Lower leg skin (tissue), 3 donors: ENCODE data around the gene DENND1C.

ENCODE experiments used
- POLR2A ChIP-seq, 2 donors: fragments of 450-650 bp; IDR thresholded peaks; one replicate each; pipeline ENCODE4 v1.6.1; 2016 to 2017; ENCODE audit warnings: antibody characterized with exemption in 2 of 2, mild to moderate bottlenecking in 1 of 2, moderate library complexity in 1 of 2
- TF ChIP-seq, protein P1 (sequence below), 3 donors: fragments of 450-650 bp; IDR thresholded peaks; one replicate each; pipeline ENCODE4 v1.5.1; 2016; ENCODE audit warnings: antibody characterized with exemption in 3 of 3, mild to moderate bottlenecking in 3 of 3, moderate library complexity in 2 of 3

DNA sequence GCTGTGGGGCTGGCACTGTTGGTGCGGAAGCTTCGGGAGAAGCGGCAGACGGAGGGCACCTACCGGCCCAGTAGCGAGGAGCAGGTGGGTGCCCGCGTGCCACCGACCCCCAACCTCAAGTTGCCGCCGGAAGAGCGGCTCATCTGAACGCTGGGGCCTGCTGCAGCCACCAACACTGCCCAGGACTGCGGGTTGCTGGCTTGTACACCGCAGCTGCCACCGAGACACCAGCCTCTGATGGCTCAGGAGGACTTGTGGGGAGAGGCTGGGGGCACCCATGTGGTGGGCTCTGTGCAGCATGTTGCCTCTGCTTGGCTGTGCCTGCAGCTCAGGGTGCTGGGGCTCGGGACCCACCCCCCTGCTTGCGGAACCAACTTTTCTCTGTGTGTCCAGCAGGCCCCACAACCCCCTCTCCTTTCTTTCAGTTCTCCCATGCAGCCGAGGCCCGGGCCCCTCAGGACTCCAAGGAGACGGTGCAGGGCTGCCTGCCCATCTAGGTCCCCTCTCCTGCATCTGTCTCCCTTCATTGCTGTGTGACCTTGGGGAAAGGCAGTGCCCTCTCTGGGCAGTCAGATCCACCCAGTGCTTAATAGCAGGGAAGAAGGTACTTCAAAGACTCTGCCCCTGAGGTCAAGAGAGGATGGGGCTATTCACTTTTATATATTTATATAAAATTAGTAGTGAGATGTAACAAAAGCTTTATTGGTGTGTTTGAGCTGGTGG, 14.9 kb downstream of the DENND1C start:
- no peak for TF ChIP-seq POLR2A (IDR thresholded peaks at IDR 0.05)
- TF ChIP-seq, protein P1, sequence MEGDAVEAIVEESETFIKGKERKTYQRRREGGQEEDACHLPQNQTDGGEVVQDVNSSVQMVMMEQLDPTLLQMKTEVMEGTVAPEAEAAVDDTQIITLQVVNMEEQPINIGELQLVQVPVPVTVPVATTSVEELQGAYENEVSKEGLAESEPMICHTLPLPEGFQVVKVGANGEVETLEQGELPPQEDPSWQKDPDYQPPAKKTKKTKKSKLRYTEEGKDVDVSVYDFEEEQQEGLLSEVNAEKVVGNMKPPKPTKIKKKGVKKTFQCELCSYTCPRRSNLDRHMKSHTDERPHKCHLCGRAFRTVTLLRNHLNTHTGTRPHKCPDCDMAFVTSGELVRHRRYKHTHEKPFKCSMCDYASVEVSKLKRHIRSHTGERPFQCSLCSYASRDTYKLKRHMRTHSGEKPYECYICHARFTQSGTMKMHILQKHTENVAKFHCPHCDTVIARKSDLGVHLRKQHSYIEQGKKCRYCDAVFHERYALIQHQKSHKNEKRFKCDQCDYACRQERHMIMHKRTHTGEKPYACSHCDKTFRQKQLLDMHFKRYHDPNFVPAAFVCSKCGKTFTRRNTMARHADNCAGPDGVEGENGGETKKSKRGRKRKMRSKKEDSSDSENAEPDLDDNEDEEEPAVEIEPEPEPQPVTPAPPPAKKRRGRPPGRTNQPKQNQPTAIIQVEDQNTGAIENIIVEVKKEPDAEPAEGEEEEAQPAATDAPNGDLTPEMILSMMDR (IDR thresholded peaks at IDR 0.05), result no peak
